AG20443 (cell line): ENCODE data around the gene HIP1.
"Not testable (repeated sequence)": the region's sequence is repeated elsewhere in the genome, so short reads cannot be mapped to it uniquely, and the experiment has no call there.

Experiments used
- DNase-seq: peaks from one replicate; pipeline ENCODE4 v3.0.0; 2012; ENCODE audit warnings: low spot score, mixed read lengths

The HIP1 gene

GRCh38 chr7:75716992-75717626 is 21.6 kb downstream of the HIP1 start:
- peak; percentile 60 for DNase-seq

- DNase-seq = no peak
These were observed 22.9 kb downstream of the HIP1 start for GRCh38 chr7:75715864-75716263.

- no peak for DNase-seq
These were observed 26.0 kb downstream of the HIP1 start for GRCh38 chr7:75712517-75713361.

GRCh38 chr7:75711656-75712514 is 26.9 kb downstream of the HIP1 start:
- peak; percentile 55 for DNase-seq

GRCh38 chr7:75711076-75711475 is 27.7 kb downstream of the HIP1 start:
- no peak for DNase-seq

GRCh38 chr7:75704928-75705327 is 33.8 kb downstream of the HIP1 start:
- DNase-seq = no peak

- DNase-seq = no peak
These were observed 36.2 kb downstream of the HIP1 start for GRCh38 chr7:75702515-75702914.

- DNase-seq = no peak
These were observed 38.7 kb downstream of the HIP1 start for GRCh38 chr7:75699993-75700392.

GRCh38 chr7:75698358-75698757 is 40.4 kb downstream of the HIP1 start:
- no peak for DNase-seq

GRCh38 chr7:75696263-75697037 is 42.3 kb downstream of the HIP1 start:
- DNase-seq = no peak

- DNase-seq = no peak
These were observed 43.9 kb downstream of the HIP1 start for GRCh38 chr7:75694638-75695399.

GRCh38 chr7:75693668-75694067 is 45.1 kb downstream of the HIP1 start:
- DNase-seq = not testable (repeated sequence)

- DNase-seq = no peak
These were observed 46.8 kb downstream of the HIP1 start for GRCh38 chr7:75691793-75692543.

GRCh38 chr7:75690121-75690523 is 48.6 kb downstream of the HIP1 start:
- no peak for DNase-seq

GRCh38 chr7:75689246-75690099 is 49.3 kb downstream of the HIP1 start:
- no peak for DNase-seq

- no peak for DNase-seq
These were observed 50.3 kb downstream of the HIP1 start for GRCh38 chr7:75688200-75689136.

GRCh38 chr7:75687246-75688088 is 51.3 kb downstream of the HIP1 start:
- no peak for DNase-seq
